Keratinocyte (primary cell): ENCODE results near the gene MAGI1. TPM values are rescaled to one million over a fixed set of nuclear protein-coding genes. Genes with fewer than 3 reads are reported as not detected.
"Not testable (repeated sequence)": the region's sequence is repeated elsewhere in the genome, so short reads cannot be mapped to it uniquely, and the experiment has no call there.

Experiments used
- DNase-seq: peaks from one replicate; pipeline ENCODE4 v3.0.0-alpha.2; 2011; ENCODE audit warnings: low read depth, missing footprints, low spot score
- FAIRE-seq: peaks from 2 replicates; lab custom pipeline; 2011; peaks lifted over from hg19 to GRCh38; lab: Jason Lieb, UNC
- H2AFZ ChIP-seq: 2 replicates; pipeline ENCODE4 v1.6.0; 2012; ENCODE audit warnings: low read length, control low read depth, inconsistent platforms; ENCODE audit not compliant: control insufficient read depth
- H3K27ac ChIP-seq: 2 replicates; pipeline ENCODE4 v1.5.1; 2011; ENCODE audit warnings: low read length; ENCODE audit not compliant: control insufficient read depth, insufficient read depth
- H3K27me3 ChIP-seq: 3 replicates; pipeline ENCODE4 v1.6.0; 2011; ENCODE audit warnings: low read length; ENCODE audit not compliant: control insufficient read depth, insufficient read depth; ENCODE audit errors: extremely low read depth
- H3K36me3 ChIP-seq, 2 experiments: 2 replicates in 1 of 2; 3 replicates in 1 of 2; pipeline ENCODE4 v1.5.1; 2011; ENCODE audit warnings: low read length in 2 of 2, mild to moderate bottlenecking in 1 of 2; ENCODE audit not compliant: control insufficient read depth in 2 of 2, insufficient read depth in 2 of 2; ENCODE audit errors: extremely low read depth in 1 of 2
- H3K4me1 ChIP-seq: 3 replicates; pipeline ENCODE4 v1.5.1; 2011; ENCODE audit warnings: low read length; ENCODE audit not compliant: control insufficient read depth, insufficient read depth; ENCODE audit errors: extremely low read depth
- H3K4me2 ChIP-seq: 3 replicates; pipeline ENCODE4 v1.6.0; 2011; ENCODE audit warnings: low read depth, low read length; ENCODE audit not compliant: control insufficient read depth, insufficient read depth; ENCODE audit errors: extremely low read depth
- H3K4me3 ChIP-seq, 3 experiments: fragments of 200-600 bp in 1 of 3; sonication (generic) in 1 of 3; 2 replicates in 2 of 3; 3 replicates in 1 of 3; pipeline ENCODE4 v1.5.1; 2011 to 2016; ENCODE audit warnings: low read length in 3 of 3, mild to moderate bottlenecking in 3 of 3, control low read depth in 2 of 3, inconsistent platforms in 1 of 3, low read depth in 1 of 3, mixed read lengths in 1 of 3, mixed run types in 1 of 3, moderate library complexity in 1 of 3; ENCODE audit not compliant: control insufficient read depth in 2 of 3, insufficient read depth in 2 of 3; ENCODE audit errors: extremely low read depth in 1 of 3
- H3K79me2 ChIP-seq: 2 replicates; pipeline ENCODE4 v1.6.0; 2012; ENCODE audit warnings: low read length; ENCODE audit not compliant: control insufficient read depth, insufficient read depth
- H3K9ac ChIP-seq: 3 replicates; pipeline ENCODE4 v1.6.0; 2011; ENCODE audit warnings: low read length; ENCODE audit not compliant: control insufficient read depth, insufficient read depth; ENCODE audit errors: extremely low read depth
- H3K9me1 ChIP-seq: 3 replicates; pipeline ENCODE4 v1.6.0; 2011; ENCODE audit warnings: low read length; ENCODE audit not compliant: control insufficient read depth, insufficient read depth; ENCODE audit errors: extremely low read depth
- H3K9me3 ChIP-seq: 2 replicates; pipeline ENCODE4 v1.5.1; 2012; ENCODE audit warnings: low read depth, low read length; ENCODE audit not compliant: control insufficient read depth
- H4K20me1 ChIP-seq: 3 replicates; pipeline ENCODE4 v1.6.0; 2011; ENCODE audit warnings: low read length; ENCODE audit not compliant: control insufficient read depth, insufficient read depth; ENCODE audit errors: extremely low read depth
- EZH2 ChIP-seq: IDR thresholded peaks from one replicate; pipeline ENCODE4 v1.6.1; 2012; ENCODE audit warnings: inconsistent platforms, mild to moderate bottlenecking, low read length, moderate library complexity
- dilution Hi-C: fragments of 300-500 bp; cut with MboI; formaldehyde crosslinking; loops from one replicate; pipeline ENCODE4 v1.7.0; 2020; ENCODE audit warnings: low sequenced_read_pairs; ENCODE audit not compliant: extremely low pct_ligation_motif_present
- polyA plus RNA-seq, 5 experiments: library from polyadenylated mRNA; depleted of rRNA in 3 of 5; stranded (reverse) in 3 of 5; stranded (forward) in 1 of 5; unstranded in 1 of 5; fragments of >200 nt; gene quantifications; 1 replicate in 1 of 5; 2 replicates in 3 of 5; 3 replicates in 1 of 5; pipeline versions ENCODE4 v1.2.1 to v1.2.3, GENCODE V29; 2011 to 2012; ENCODE audit warnings: missing spikeins in 2 of 5, low read depth in 1 of 5, low replicate concordance in 1 of 5
- TF ChIP-seq, protein P1 (sequence below), 3 experiments: IDR thresholded peaks in 1 of 3; conservative IDR thresholded peaks in 1 of 3; optimal IDR thresholded peaks in 1 of 3; 2 replicates in 2 of 3; 3 replicates in 1 of 3; pipeline versions ENCODE3 to v1.5.1; 2011; ENCODE audit warnings: low read length in 3 of 3, mild to moderate bottlenecking in 3 of 3, moderate library complexity in 2 of 3, control low read depth in 1 of 3, inconsistent platforms in 1 of 3; ENCODE audit not compliant: insufficient read depth in 2 of 3; ENCODE audit errors: extremely low read depth in 1 of 3

The MAGI1 gene
- polyA plus RNA-seq, 1 donor (not counting 4 experiments of a cell fraction or from before 2014, with no cell fraction given) = 10.9 TPM

DNA sequence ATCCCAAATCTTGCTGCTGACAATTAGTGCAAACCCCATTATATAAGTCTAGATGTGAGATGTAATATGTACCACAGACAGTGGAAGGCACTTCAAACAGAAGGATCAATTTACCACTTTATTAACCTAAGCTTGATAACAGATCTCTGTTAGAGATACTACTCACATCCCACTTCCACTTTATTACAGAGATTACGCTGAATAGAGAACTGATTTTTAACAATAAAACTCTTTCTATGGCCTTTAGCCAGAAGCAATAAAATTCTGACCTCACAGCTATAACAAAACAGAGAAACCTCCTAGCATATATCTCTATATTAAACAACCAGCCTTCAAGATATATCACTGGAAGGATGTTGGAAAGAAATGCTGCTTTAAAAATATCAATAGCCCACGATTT is 517.7 kb downstream of the MAGI1 start:
- Histone ChIP-seq H3K4me2 (no peak overlapping the region), H3K27ac (no peak overlapping the region), H3K9me3 (no peaks in the 10 kb centered on the region), H3K9me1 (no peaks in the 10 kb centered on the region), H4K20me1 (no peaks in the 10 kb centered on the region), H3K4me1 (no peaks in the 10 kb centered on the region), H2AFZ (no peak overlapping the region), H3K9ac (no peak overlapping the region), H3K79me2 (no peaks in the 10 kb centered on the region), H3K27me3 (no peaks in the 10 kb centered on the region), H3K36me3 (no peaks in the 10 kb centered on the region), H3K4me3 (no peak overlapping the region)
- TF ChIP-seq, protein P1, sequence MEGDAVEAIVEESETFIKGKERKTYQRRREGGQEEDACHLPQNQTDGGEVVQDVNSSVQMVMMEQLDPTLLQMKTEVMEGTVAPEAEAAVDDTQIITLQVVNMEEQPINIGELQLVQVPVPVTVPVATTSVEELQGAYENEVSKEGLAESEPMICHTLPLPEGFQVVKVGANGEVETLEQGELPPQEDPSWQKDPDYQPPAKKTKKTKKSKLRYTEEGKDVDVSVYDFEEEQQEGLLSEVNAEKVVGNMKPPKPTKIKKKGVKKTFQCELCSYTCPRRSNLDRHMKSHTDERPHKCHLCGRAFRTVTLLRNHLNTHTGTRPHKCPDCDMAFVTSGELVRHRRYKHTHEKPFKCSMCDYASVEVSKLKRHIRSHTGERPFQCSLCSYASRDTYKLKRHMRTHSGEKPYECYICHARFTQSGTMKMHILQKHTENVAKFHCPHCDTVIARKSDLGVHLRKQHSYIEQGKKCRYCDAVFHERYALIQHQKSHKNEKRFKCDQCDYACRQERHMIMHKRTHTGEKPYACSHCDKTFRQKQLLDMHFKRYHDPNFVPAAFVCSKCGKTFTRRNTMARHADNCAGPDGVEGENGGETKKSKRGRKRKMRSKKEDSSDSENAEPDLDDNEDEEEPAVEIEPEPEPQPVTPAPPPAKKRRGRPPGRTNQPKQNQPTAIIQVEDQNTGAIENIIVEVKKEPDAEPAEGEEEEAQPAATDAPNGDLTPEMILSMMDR (optimal IDR thresholded peaks at IDR 0.05 in 1 of 3, IDR thresholded peaks at IDR 0.05 in 1 of 3, conservative IDR thresholded peaks at IDR 0.05 in 1 of 3; ENCODE audit: extremely low read depth in 1 of 3, insufficient read depth in 2 of 3, low read length in 3 of 3) = no peak
- no peak for TF ChIP-seq EZH2
- DNase-seq (no peak), FAIRE-seq (no peak)
- dilution Hi-C loops = no loop called here

DNA sequence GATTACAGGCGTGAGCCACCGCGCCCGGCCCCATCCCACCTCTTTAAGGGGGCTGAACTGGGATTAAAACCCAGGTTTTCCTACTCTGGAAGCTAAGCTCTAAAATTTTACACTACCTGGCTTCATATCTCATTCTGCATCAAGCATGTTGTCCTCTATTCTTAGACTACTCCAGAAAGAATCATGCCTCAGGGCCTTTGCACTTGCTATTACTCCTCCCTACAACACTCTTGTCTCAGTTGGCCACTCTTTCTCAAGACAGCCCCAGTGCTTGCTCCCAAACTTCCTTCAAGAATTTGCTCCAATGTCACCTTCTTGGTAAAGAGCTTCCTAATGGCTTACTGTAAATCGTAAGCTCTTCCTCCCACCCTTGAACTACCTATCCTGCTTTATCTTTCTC is 521.7 kb downstream of the MAGI1 start:
- Histone ChIP-seq H2AFZ (no peak overlapping the region), H3K79me2 (no peaks in the 10 kb centered on the region), H3K27me3 (no peaks in the 10 kb centered on the region), H3K4me1 (no peaks in the 10 kb centered on the region), H3K36me3 (no peaks in the 10 kb centered on the region), H3K4me2 (no peak overlapping the region), H3K4me3 (no peak overlapping the region), H3K9me3 (no peaks in the 10 kb centered on the region), H3K9me1 (no peaks in the 10 kb centered on the region), H3K9ac (no peak overlapping the region), H3K27ac (no peak overlapping the region), H4K20me1 (no peaks in the 10 kb centered on the region)
- DNase-seq (no peak), FAIRE-seq (no peak)
- dilution Hi-C loops = no loop called here
- TF ChIP-seq, protein P1 (optimal IDR thresholded peaks at IDR 0.05 in 1 of 3, IDR thresholded peaks at IDR 0.05 in 1 of 3, conservative IDR thresholded peaks at IDR 0.05 in 1 of 3; ENCODE audit: extremely low read depth in 1 of 3, insufficient read depth in 2 of 3, low read length in 3 of 3) = no peak

GRCh38 chr3:65514317-65514716 is 524.4 kb downstream of the MAGI1 start:
- H3K4me1 ChIP-seq, FAIRE-seq: not testable (repeated sequence)

DNA sequence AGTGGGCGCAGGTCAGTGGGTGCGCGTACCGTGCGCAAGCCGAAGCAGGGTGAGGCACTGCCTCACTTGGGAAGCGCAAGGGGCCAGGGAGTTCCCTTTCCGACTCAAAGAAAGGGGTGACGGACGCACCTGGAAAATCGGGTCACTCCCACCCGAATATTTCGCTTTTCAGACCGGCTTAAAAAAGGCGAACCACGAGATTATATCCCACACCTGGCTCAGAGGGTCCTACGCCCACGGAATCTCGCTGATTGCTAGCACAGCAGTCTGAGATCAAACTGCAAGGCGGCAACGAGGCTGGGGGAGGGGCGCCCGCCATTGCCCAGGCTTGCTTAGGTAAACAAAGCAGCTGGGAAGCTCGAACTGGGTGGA is 529.3 kb downstream of the MAGI1 start:
- H3K9me1 ChIP-seq, FAIRE-seq, H3K9me3 ChIP-seq, H3K27me3 ChIP-seq, H3K4me1 ChIP-seq, DNase-seq, dilution Hi-C loops, H3K79me2 ChIP-seq, H4K20me1 ChIP-seq, H3K4me3 ChIP-seq, H3K27ac ChIP-seq, H2AFZ ChIP-seq, H3K4me2 ChIP-seq, H3K9ac ChIP-seq, H3K36me3 ChIP-seq: not testable (repeated sequence)

More at GRCh38 chr3:65514317-65514716, 524.4 kb downstream of the MAGI1 start:
- H3K4me2 ChIP-seq, H2AFZ ChIP-seq, H3K27ac ChIP-seq, H3K9me1 ChIP-seq, dilution Hi-C loops, H3K79me2 ChIP-seq, H3K4me3 ChIP-seq, H3K9me3 ChIP-seq, H4K20me1 ChIP-seq, H3K9ac ChIP-seq, DNase-seq, H3K36me3 ChIP-seq, H3K27me3 ChIP-seq: not testable (repeated sequence)
